C4-2B (cell line): ENCODE results near the gene TCN2.

Experiments
- CTCF ChIP-seq: fragments of 450-650 bp; conservative IDR thresholded peaks from 2 replicates; pipeline ENCODE4 v1.5.1; 2017; ENCODE audit warnings: mild to moderate bottlenecking
- ZFX ChIP-seq: fragments of 450-650 bp; IDR thresholded peaks from 2 replicates; pipeline ENCODE4 v1.6.1; 2017

DNA sequence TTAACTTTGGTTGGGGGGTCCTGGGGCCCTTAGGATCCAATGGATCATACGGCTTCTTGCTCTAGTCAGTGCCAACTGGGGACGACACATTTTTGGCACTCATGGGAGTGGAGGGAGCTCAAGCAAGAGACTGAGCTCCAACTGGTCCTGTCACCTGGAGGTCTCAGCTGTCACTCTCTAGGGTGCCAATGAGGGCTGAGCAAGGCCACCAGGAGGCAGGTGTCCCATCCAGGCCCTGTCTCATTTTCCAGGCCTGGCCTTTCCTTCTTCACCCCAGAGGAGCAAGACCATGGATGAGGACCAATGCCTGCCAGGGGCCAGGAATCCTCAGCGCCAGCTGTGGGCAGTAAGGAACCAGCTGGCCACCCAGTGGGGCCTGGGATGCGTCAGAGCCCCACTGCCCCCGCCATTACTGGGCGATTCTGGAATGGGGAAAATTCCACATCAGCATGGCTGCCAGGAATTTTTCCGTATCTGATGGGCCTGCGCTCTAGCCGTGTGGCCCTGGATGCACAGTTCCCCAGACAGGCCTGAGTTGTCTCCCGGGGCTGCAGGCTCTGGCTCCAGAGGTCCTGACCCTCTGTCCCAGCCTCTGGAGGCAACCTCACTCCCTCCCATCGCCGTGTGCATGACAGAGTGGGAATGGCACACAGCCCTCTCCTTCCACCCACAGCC, 31.8 kb upstream of the TCN2 start:
- TF ChIP-seq CTCF (no peak), ZFX (no peak)
